NCI-H128 (cell line): ENCODE data around the gene CTNNBL1.

Experiments
- DNase-seq: peaks from one replicate; lab custom pipeline; 2025; ENCODE audit not compliant: unreplicated experiment; lab: John Stamatoyannopoulos, UW

CTNNBL1 gene

DNA sequence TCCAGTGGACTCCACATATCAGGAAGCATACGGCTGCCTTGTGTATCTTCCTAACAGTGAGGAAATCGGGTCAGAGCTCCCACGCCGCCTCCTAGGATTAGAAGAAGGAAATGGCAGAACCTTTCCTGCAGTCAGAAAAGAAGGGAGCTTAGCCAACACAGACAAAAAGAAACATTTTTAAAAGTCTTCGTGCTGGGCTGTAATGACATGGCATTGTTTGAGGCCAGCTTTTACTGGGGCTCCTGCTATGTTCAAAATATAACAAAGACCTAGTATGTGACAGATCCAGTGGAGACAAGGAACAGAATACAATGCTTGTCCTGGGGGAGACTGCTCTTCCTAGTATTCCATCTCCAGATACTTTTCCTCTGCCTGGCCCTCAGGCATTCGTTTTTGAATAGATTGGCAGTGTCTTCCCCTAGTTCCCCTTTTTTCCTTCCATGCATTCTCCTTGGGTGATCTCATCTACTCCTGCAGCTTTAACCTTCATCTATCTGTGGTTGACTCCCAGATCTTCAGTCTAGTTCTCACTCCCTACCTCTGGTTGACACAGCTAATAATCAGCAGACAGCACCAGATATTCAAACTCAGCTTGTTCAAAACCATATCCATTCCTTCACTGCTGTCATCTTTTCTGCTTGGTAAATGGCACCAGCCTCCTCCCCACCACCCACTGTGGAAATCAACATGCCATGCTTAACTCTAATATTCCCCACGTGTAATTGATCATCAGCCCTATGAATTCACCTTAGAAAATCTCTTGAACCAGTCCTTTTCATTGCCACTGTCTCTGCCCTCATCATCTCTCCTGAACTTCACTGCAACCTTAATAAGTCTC lies 114.6 kb downstream of the CTNNBL1 start:
- no peak for DNase-seq

GRCh38 chr20:37810027-37810426 lies 116.2 kb downstream of the CTNNBL1 start:
- no peak for DNase-seq

DNA sequence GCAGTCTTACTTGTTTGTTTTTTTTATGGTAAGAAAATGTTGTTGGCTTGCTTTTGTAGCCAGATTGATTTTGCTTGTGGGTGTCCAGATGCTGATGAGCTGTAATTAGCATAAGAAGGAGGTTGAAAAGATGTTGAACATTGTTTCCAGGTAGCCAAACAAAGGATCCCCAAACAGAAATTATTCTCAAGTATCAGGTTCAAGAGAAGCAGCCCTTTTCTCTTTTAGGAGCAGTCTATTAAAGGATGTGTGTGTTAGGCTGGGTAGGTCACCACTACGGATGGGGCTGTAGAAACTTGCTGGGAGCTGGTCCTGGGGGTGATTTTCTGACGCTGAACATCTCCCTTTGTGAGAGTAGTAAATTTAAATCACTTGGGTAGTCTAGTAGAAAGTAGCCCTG lies 122.2 kb downstream of the CTNNBL1 start:
- no peak for DNase-seq

DNA sequence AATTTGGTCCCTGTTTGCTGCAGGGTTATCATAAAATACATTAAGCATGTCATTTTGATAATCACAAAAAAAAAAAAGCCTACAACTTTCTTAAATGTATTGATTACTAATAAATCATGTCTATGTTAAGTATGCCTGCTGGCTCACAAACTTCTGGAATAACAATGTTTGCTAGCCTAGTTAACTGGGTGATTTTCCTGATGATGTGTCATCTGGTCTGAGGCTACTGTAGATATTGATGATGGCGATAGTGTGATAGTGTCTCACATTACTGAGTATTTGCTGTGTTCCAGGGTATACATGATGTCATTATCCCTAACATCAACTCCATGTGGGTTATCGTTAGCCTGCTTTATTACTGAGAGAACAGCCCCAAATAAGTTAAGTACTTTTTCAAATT lies 122.9 kb downstream of the CTNNBL1 start:
- no peak for DNase-seq

DNA sequence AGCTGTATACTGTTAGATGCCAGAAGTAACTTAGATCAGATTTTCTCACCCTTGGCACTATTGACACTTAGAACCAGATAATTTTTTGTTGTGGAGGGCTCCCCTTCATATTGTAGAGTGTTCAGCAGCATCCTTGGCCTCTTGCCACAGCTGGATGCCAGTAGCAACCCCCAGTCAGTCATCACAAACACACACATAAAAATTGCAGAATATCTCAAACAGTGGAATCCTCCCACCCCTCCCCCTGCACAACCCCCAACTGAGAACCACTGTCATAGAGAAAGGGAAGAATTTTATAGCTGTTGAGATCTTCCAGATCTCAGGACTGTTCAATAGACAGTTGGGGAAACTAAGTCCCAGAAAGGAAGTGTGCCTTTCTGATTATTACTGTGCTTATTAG lies 127.9 kb downstream of the CTNNBL1 start:
- DNase-seq, result no peak

DNA sequence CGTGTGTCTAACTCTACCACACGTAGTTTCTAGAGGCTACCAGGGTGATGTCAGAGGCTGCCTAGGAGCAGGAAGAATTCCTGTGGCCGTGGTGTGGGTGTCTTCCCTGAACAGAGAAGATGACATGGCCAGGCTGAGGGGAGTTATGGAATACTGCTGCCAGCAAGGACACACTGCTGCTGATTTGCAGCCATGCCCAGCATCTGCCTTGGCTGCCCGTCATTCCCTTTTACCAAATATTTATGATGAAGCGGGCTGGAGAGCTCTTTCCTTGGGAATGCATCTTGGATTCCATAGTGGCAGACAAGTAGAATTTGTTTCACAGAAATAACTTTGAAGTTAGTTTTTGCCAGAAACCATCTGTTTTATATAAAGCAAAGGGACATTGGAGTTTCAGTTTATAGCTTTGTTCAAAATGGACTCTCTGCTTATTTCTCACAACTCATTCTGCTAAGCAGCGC lies 128.3 kb downstream of the CTNNBL1 start:
- DNase-seq, result no peak

DNA sequence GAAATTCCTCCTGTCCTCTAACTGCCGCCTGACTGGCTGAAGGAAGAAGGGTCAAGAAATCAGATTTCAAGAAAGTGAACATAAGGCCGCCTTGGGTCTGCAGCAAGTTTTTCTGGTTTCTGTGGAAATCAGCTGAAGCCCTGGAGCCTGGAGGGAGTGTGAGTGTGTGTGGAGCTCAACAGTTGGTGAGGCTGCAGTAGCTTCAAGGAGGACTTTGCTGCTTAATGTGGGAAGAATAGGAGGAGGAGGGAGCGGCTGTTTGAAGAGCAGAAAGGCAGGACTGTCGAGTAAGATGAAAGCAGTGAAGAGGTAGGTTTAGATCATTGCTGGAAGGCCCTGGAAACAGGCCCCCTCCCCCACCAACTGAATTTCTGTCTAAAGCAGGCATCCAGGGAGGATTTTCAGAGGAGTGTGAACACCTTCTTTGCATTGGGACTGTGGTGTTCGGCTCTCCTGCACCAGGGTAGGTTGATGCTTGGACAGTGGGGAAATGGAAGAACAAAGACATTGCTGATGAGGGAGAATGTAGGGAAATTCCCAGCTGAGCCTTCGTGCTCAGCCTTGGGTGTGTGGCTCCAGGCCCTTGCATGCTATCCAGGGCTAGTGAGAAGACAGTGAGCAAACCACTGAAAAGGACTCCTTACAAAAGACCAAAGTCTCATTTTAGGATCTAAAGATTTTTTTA lies 129.6 kb downstream of the CTNNBL1 start:
- DNase-seq, result no peak

GRCh38 chr20:37827605-37828004 lies 133.8 kb downstream of the CTNNBL1 start:
- DNase-seq, result no peak

GRCh38 chr20:37828684-37829083 lies 134.9 kb downstream of the CTNNBL1 start:
- DNase-seq, result no peak

- DNase-seq, result no peak
Observed at GRCh38 chr20:37829128-37829527, 135.3 kb downstream of the CTNNBL1 start.

DNA sequence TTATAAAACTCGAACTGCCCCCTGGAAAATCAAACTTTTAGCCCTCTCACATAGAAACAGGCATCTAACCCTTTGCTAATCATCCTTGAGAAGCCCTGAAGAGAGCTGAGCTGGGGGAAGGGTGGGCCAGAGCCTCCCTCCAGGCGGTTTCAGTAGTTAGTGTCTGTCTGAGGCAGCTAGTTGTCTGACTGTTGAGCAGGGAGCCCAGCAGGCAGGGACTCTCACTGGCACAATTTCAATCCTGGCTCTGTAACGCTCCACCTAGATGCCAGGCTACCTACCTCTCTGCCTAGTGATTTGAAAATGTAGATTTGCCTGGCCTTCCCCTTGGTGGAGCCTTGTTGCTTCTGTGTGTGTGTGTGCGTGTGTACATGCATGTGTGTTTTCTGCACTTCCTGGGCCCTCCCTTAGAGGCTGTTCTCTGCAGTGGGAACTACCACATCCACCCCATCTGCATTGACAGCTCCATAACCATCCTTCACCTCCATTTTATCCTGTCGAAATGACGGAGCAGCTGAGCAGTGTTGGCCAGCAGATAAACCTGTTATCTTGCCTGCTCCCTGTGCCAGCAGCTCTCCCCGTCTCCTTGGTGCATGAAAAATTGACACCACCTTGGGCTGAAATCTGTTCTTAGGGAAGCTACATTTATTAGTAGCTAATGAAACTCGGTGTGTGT lies 139.5 kb downstream of the CTNNBL1 start:
- DNase-seq, result no peak

GRCh38 chr20:37836926-37837325 lies 143.1 kb downstream of the CTNNBL1 start:
- DNase-seq, result no peak

- DNase-seq, result no peak
Observed at GRCh38 chr20:37837924-37838323, 144.1 kb downstream of the CTNNBL1 start.

DNA sequence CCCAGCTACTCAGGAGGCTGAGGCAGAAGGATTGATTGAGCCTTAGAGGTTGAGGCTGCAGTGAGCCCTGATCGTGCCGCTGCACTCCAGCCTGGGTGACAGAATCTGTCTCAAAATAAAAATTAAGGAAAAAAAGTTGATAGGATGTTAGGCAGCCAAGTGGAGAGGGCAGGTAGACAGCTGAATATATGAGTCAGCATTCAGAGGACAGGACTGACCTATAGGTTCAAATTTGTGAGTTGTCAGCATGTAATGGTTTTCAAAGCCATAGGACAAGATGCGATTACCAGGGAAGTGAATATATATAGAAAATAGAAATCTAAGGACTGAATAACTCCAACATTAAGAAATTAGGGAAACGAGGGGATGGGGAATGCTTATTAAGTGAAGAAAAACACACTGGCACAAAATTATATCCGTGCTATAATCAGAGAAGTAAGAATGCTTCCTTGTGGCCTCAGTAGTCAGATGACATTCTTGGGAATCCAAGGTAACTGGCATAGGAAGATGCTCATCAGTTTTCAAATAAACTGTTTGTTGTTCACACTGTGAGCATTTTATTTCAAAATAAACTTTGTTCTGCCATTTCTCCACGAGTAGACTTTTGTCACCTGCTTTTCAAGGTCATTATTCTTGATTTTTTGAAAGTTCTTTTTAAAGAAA lies 145.1 kb downstream of the CTNNBL1 start:
- no peak for DNase-seq

GRCh38 chr20:37839432-37839827 lies 145.6 kb downstream of the CTNNBL1 start:
- DNase-seq, result peak; percentile 56

GRCh38 chr20:37839955-37840354 lies 146.1 kb downstream of the CTNNBL1 start:
- DNase-seq, result no peak

GRCh38 chr20:37841389-37841788 lies 147.6 kb downstream of the CTNNBL1 start:
- no peak for DNase-seq

DNA sequence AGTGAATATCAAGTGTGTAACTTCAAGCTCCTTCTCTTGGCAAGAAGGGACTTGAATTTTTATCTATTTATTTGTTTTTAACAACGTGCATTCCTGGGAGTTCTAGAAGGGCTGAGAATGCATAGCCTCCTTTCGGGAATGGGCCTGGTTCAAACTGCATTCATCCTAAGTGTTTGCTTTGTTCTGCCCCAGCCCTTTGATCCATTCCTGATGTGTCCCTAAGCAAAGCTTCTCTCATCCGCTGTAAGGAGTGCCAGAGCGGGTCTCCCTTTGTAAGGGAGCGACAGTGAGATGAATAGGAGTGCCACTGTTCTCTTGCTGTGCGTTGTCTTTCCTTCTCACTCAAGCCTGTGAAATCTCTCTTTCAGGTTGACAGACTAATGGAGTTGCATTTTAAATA lies 148.1 kb downstream of the CTNNBL1 start:
- DNase-seq, result no peak

DNA sequence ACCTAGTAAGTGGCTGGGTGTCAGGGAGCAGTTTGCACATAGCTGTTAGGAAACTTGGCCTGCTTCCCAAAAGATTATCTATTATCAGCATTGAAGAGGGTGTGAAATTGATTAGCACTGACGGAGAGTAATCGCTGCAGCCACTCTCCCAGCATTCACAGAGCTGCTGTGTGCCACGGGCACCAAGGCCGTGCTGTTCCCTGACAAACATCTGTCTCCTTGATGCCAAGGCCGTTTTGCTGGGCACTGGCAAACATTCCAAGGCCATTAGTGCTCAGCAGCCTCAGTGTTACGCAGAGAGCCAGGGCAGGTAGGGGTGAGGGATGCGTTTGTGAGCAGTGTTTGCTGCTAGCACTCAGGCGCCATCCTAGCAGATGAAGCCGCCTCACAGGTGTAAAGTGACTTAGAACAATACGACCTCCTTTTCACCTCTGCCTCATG lies 151.4 kb downstream of the CTNNBL1 start:
- no peak for DNase-seq

DNA sequence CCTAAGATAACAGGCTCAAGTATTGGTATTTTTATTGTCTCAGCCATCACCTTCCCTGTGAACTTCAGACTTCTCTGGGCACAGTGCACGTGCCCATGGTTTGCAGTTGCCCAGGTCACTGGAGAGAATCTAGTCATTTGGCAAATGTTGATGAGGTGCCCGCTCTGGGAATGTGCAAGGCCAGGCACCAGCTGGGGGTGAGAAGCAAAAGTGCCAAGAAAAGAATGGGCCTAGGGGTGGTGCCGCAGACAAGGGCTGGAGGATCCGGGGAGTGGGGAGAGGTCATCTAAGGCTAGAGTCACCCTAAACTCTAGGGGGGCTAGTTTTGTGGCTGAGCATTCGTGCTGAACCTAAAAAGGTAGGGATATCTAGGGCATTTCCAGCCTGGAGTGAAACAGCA lies 152.0 kb downstream of the CTNNBL1 start:
- DNase-seq, result no peak

GRCh38 chr20:37846573-37846972 lies 152.7 kb downstream of the CTNNBL1 start:
- DNase-seq, result no peak
